GM21360 (cell line): ENCODE results near the gene STPG3.
A peak's percentile ranks its signal among the peaks of the same experiment; 100 is the strongest.
"Not testable (repeated sequence)": the region's sequence is repeated elsewhere in the genome, so short reads cannot be mapped to it uniquely, and the experiment has no call there.

Source experiments
- ATAC-seq: cut with Tn5 transposase; IDR thresholded peaks from one replicate; pipeline ENCODE4 v1.9.1; 2021; ENCODE audit warnings: mild to moderate bottlenecking, moderate library complexity; ENCODE audit not compliant: unreplicated experiment

Gene STPG3

DNA sequence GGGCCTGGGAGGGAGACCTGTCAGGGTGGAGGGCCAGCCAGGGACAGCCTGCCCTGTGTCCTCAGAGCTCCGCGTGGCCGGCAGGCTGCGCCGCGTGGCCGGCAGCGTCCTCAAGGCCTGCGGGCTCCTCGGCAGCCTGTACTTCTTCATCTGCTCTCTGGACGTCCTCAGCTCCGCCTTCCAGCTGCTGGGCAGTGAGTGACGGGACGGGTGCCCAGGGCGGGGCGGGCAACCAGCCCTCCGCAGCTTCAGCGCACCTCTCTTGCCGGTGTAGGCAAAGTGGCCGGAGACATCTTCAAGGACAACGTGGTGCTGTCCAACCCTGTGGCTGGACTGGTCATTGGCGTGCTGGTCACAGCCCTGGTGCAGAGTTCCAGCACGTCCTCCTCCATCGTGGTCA, 18.6 kb upstream of the STPG3 start:
- ATAC-seq: no peak

- ATAC-seq: no peak
Observed at GRCh38 chr9:137233143-137233980, 17.7 kb upstream of the STPG3 start.

DNA sequence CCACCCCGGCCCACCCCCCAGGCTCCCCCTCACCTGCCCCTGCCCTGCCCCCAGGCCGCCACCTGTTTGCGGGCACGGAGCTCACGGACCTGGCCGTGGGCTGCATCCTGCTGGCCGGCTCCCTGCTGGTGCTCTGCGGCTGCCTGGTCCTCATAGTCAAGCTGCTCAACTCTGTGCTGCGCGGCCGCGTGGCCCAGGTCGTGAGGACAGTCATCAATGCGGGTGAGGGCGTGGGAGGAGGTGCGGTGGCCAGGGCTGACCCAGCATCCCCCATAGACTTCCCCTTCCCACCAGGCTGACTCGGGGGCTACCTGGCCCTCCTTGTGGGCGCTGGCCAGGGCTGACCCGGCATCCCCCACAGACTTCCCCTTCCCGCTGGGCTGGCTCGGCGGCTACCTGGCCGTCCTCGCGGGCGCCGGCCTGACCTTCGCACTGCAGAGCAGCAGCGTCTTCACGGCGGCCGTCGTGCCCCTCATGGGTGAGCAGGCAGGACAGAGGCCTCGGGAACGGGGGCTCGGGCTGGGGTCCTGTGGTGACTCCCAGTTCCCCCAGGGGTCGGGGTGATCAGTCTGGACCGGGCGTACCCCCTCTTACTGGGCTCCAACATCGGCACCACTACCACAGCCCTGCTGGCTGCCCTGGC, 16.9 kb upstream of the STPG3 start:
- no peak for ATAC-seq

GRCh38 chr9:137234758-137235423, 16.2 kb upstream of the STPG3 start:
- ATAC-seq: no peak

GRCh38 chr9:137235424-137236237, 15.5 kb upstream of the STPG3 start:
- ATAC-seq: no peak

DNA sequence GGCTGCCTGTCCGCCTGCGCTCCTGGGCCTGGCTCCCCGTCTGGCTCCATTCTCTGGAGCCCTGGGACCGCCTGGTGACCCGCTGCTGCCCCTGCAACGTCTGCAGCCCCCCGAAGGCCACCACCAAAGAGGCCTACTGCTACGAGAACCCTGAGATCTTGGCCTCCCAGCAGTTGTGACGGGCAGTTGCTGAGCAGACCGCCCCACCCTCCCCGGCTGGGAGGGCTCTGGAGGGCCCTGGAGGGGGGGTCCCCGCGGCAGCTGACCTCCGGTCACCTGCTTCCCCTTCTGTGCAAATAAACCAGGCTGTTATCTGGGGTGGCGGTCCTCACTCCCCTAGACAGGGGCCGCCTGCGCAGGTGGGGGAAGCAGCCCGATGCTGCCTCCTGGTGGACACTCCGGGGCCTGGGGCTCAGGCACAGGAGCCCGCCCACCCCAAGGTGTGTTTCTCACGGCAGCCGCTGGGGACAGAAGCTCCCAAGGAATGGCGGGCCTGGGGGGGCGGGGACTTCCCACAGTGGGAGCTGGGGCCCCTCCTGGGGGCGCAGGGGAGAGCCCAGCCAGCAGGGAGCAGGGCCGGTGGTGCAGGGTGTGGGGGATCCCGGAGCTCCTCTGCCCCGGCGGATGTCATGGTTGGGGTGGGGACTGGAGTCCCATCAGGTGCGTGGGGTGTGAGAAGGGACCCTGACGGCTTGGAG, 14.7 kb upstream of the STPG3 start:
- ATAC-seq: no peak

- no peak for ATAC-seq
Observed at GRCh38 chr9:137236936-137237421, 14.1 kb upstream of the STPG3 start.

- no peak for ATAC-seq
Observed at GRCh38 chr9:137237759-137238726, 13.0 kb upstream of the STPG3 start.

DNA sequence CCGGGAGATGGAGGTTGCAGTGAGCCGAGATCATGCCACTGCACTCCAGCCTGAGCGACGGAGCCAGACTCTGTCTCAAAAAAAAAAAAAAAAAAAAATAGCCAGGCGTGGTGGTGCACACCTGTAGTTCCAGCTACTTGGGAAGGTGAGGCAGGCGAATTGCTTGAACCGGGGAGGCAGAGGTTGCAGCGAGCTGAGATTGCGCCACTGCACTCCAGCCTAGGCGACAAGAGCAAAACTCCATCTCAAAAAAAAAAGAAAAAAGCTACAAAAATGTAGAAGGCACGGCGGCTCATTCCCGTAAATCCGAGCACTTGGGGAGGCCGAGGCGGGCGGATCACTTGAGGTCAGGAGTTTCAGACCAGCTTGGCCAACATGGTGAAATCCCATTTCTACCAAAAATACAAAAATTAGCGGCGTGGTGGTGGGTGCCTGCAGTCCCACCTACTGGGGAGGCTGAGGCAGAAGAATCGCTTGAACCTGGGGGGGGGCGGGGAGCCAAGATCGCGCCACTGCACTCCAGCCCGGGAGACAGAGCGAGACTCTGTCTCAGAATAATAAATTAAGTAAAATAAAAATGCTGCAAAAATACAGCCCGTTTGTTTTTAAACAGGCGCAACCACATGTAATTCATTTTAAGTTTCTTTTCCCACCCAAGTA, 11.4 kb upstream of the STPG3 start:
- ATAC-seq: not testable (repeated sequence)

- ATAC-seq: peak; percentile 19
Observed at GRCh38 chr9:137240318-137240840, 10.7 kb upstream of the STPG3 start.

- ATAC-seq: peak; percentile 71
Observed at GRCh38 chr9:137240841-137241489, 10.1 kb upstream of the STPG3 start, which contains the start of gene TUBB4B. Gene TUBB4B, plus strand, starts transcription at chr9:137241287. Its CDS starts 74 bp downstream, at chr9:137241361.

- peak; percentile 1 for ATAC-seq
Observed at GRCh38 chr9:137241490-137242268, 9.4 kb upstream of the STPG3 start.

DNA sequence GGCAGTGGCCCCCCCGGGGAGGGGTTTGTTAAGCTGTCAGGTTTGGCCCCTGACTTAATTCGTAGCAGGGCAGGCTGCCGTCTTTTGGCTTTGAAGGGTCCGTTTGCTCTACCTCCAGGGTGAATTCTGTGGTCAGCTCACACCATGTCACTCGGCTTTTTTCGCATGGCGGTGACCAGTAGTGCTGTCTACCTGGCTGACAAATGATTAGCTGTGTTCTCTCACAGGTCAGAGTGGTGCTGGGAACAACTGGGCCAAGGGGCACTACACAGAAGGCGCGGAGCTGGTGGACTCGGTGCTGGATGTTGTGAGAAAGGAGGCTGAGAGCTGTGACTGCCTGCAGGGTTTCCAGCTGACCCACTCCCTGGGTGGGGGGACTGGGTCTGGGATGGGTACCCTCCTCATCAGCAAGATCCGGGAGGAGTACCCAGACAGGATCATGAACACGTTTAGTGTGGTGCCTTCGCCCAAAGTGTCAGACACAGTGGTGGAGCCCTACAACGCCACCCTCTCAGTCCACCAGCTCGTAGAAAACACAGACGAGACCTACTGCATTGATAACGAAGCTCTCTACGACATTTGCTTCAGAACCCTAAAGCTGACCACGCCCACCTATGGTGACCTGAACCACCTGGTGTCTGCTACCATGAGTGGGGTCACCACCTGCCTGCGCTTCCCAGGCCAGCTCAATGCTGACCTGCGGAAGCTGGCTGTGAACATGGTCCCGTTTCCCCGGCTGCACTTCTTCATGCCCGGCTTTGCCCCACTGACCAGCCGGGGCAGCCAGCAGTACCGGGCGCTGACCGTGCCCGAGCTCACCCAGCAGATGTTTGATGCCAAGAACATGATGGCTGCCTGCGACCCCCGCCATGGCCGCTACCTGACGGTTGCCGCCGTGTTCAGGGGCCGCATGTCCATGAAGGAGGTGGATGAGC, 8.6 kb upstream of the STPG3 start:
- ATAC-seq: no peak

GRCh38 chr9:137243266-137243625, 7.8 kb upstream of the STPG3 start:
- ATAC-seq: not testable (repeated sequence)

GRCh38 chr9:137243626-137244485, 7.2 kb upstream of the STPG3 start:
- no peak for ATAC-seq
